ENCODE measurements around the gene ONECUT3.
A peak's percentile ranks its signal among the peaks of the same experiment; 100 is the strongest.

Gene ONECUT3

GRCh38 chr19:1811472-1811894 lies 58.2 kb downstream of the ONECUT3 start:
- 0 out of 2 replicates have a peak, but pooled peaks cover 5% of the 10 kb centered on the region for H3K27me3 ChIP-seq (ENCODE audit: low read depth, low read length)
- H2AFZ ChIP-seq (ENCODE audit: low read depth, low read length), result peak overlapping the region; percentile 73; the same call in 1 of the 2 replicates
- TF ChIP-seq EZH2phosphoT487 (IDR thresholded peaks at IDR 0.05; ENCODE audit: low read depth) (no peak), CTCF (IDR thresholded peaks at IDR 0.05; ENCODE audit: low read depth, low read length) (no peak)
- peak overlapping the region; percentile 78 for H3K9ac ChIP-seq (ENCODE audit: low read length)
- H3K4me2 ChIP-seq (ENCODE audit: low read length), result peak overlapping the region; percentile 95
- no peaks in the 10 kb centered on the region for H4K20me1 ChIP-seq (ENCODE audit: insufficient read depth, low read length)
- peaks cover 12% of the 10 kb centered on the region for H3K4me1 ChIP-seq (ENCODE audit: low read length)
- H3K36me3 ChIP-seq (replicated peaks; ENCODE audit: low read depth, low read length), result peaks cover 10% of the 10 kb centered on the region
- H3K79me2 ChIP-seq (ENCODE audit: low read length), result no peaks in the 10 kb centered on the region
- no peak overlapping the region for H3K27ac ChIP-seq (ENCODE audit: low read length)
- H3K4me3 ChIP-seq (ENCODE audit: low read length), result peak overlapping the region; percentile 76
- H3K9me3 ChIP-seq (ENCODE audit: insufficient read depth, low read length), result no peaks in the 10 kb centered on the region

GRCh38 chr19:1811942-1812425 lies 58.7 kb downstream of the ONECUT3 start, which contains the start of gene ATP8B3:
ATP8B3 (minus strand) TSS chr19:1812276; CDS start chr19:1811736, 540 bp downstream.
- peak within 1 kb of the TSS; percentile 79 for H2AFZ ChIP-seq (ENCODE audit: low read depth, low read length)

GRCh38 chr19:1812426-1813191 lies 59.3 kb downstream of the ONECUT3 start:
- peak overlapping the region; percentile 79 for H2AFZ ChIP-seq (ENCODE audit: low read depth, low read length)
- H3K4me1 ChIP-seq (ENCODE audit: low read length), result peaks cover 12% of the 10 kb centered on the region
- no peaks in the 10 kb centered on the region for H3K9me3 ChIP-seq (ENCODE audit: insufficient read depth, low read length)
- peak overlapping the region; percentile 72 for H3K9ac ChIP-seq (ENCODE audit: low read length)
- H4K20me1 ChIP-seq (ENCODE audit: insufficient read depth, low read length), result no peaks in the 10 kb centered on the region
- H3K4me3 ChIP-seq (ENCODE audit: low read length), result peak overlapping the region; percentile 76
- H3K36me3 ChIP-seq (replicated peaks; ENCODE audit: low read depth, low read length), result peaks cover 16% of the 10 kb centered on the region
- H3K27ac ChIP-seq (ENCODE audit: low read length), result peak overlapping the region; percentile 61
- 0 out of 2 replicates have a peak, but pooled peaks cover 5% of the 10 kb centered on the region for H3K27me3 ChIP-seq (ENCODE audit: low read depth, low read length)
- TF ChIP-seq CTCF (IDR thresholded peaks at IDR 0.05; ENCODE audit: low read depth, low read length) (peak; percentile 82), EZH2phosphoT487 (IDR thresholded peaks at IDR 0.05; ENCODE audit: low read depth) (no peak)
- H3K4me2 ChIP-seq (ENCODE audit: low read length), result peak overlapping the region; percentile 76
- no peaks in the 10 kb centered on the region for H3K79me2 ChIP-seq (ENCODE audit: low read length)

More at GRCh38 chr19:1811942-1812425, 58.7 kb downstream of the ONECUT3 start, which contains the start of gene ATP8B3:
- peak within 1 kb of the TSS; percentile 61 for H3K27ac ChIP-seq (ENCODE audit: low read length)
- TF ChIP-seq CTCF (IDR thresholded peaks at IDR 0.05; ENCODE audit: low read depth, low read length) (peak; percentile 34; the same call in 1 of the 2 replicates), EZH2phosphoT487 (IDR thresholded peaks at IDR 0.05; ENCODE audit: low read depth) (no peak)
- no peaks in the 10 kb centered on the region for H3K9me3 ChIP-seq (ENCODE audit: insufficient read depth, low read length)
- 0 out of 2 replicates have a peak, but pooled peaks cover 5% of the 10 kb centered on the region for H3K27me3 ChIP-seq (ENCODE audit: low read depth, low read length)
- H4K20me1 ChIP-seq (ENCODE audit: insufficient read depth, low read length), result no peaks in the 10 kb centered on the region
- peak within 1 kb of the TSS; percentile 95 for H3K4me2 ChIP-seq (ENCODE audit: low read length)
- peak within 1 kb of the TSS; percentile 76 for H3K4me3 ChIP-seq (ENCODE audit: low read length)
- peaks cover 10% of the 10 kb centered on the region for H3K36me3 ChIP-seq (replicated peaks; ENCODE audit: low read depth, low read length)
- no peaks in the 10 kb centered on the region for H3K79me2 ChIP-seq (ENCODE audit: low read length)
- peak within 1 kb of the TSS; percentile 78 for H3K9ac ChIP-seq (ENCODE audit: low read length)
- H3K4me1 ChIP-seq (ENCODE audit: low read length), result peaks cover 12% of the 10 kb centered on the region
